ENCODE data around the gene RIPK4. TPM values are rescaled to one million over a fixed set of nuclear protein-coding genes. Genes with fewer than 3 reads are reported as not detected.

Gene RIPK4
- total and polyA plus RNA-seq, 4 donors, result 4.7 to 22.6 (median 8.5) TPM

- DNase-seq (ENCODE audit: low spot score), result no peak
- H3K27ac ChIP-seq (ENCODE audit: low read depth in 1 of 2, low read length in 2 of 2), result no peak overlapping the region
Observed at GRCh38 chr21:41753006-41753898, 13.6 kb downstream of the RIPK4 start.

More at GRCh38 chr21:41753006-41753898, 13.6 kb downstream of the RIPK4 start:
- Histone ChIP-seq H3K9me3 (ENCODE audit: control insufficient read depth in 4 of 4, low read length in 3 of 4) (no peaks in the 10 kb centered on the region), H3K9ac (ENCODE audit: low read depth in 1 of 2, low read length in 2 of 2) (no peak overlapping the region), H3K27me3 (ENCODE audit: control insufficient read depth in 4 of 4, insufficient read depth in 4 of 4, low read length in 3 of 4) (no peaks in the 10 kb centered on the region), H3K4me1 (ENCODE audit: control insufficient read depth in 4 of 4, insufficient read depth in 4 of 4, low read length in 3 of 4) (peaks cover 5 to 29% (median 26%) of the 10 kb centered on the region in 4 donors), H3K36me3 (ENCODE audit: control insufficient read depth in 4 of 4, insufficient read depth in 3 of 4, low read depth in 1 of 4, low read length in 3 of 4) (peaks cover 5 to 40% (median 19%) of the 10 kb centered on the region in 4 donors), H3K4me3 (ENCODE audit: low read depth in 1 of 3, low read length in 3 of 3) (no peak overlapping the region)
- 80% methylated on average over 16 of the region's 16 CpGs for WGBS
- no peak for TF ChIP-seq JUND (IDR thresholded peaks at IDR 0.05)
- TF ChIP-seq ATF3 (IDR thresholded peaks at IDR 0.05), result no peak
- no peak for TF ChIP-seq GABPA (IDR thresholded peaks at IDR 0.05 in 1 of 2, conservative IDR thresholded peaks at IDR 0.05 in 1 of 2)
- no peak for TF ChIP-seq TAF1 (conservative IDR thresholded peaks at IDR 0.05)
- no peak for TF ChIP-seq REST (IDR thresholded peaks at IDR 0.05)
- no peak for TF ChIP-seq MAX (IDR thresholded peaks at IDR 0.05)
- TF ChIP-seq RAD21 (IDR thresholded peaks at IDR 0.05), result no peak
- TF ChIP-seq NR2F2 (IDR thresholded peaks at IDR 0.05), result no peak
- TF ChIP-seq FOXA2 (IDR thresholded peaks at IDR 0.05), result no peak
- no peak for TF ChIP-seq HNF4A (conservative IDR thresholded peaks at IDR 0.05)
- no peak for TF ChIP-seq ZBTB33 (IDR thresholded peaks at IDR 0.05)
- no peak for TF ChIP-seq EGR1 (IDR thresholded peaks at IDR 0.05; ENCODE audit: low read depth in 2 of 2)
- TF ChIP-seq YY1 (IDR thresholded peaks at IDR 0.05), result no peak
- no peak for TF ChIP-seq CTCF (IDR thresholded peaks at IDR 0.05; ENCODE audit: low read depth, low read length, missing input control)
- TF ChIP-seq FOXA1 (IDR thresholded peaks at IDR 0.05), result no peak
- TF ChIP-seq RXRA (IDR thresholded peaks at IDR 0.05), result no peak
- no peak for TF ChIP-seq SP1 (IDR thresholded peaks at IDR 0.05)
- no peak for TF ChIP-seq HNF4G (IDR thresholded peaks at IDR 0.05)
